Mesothelial cell of epicardium (in vitro differentiated cells): ENCODE data around the gene PACS1. TPM values are rescaled to one million over a fixed set of nuclear protein-coding genes. Genes with fewer than 3 reads are reported as not detected.

Experiments used
- DNase-seq, 2 experiments: peaks; one replicate each; pipeline ENCODE4 v3.0.0; 2021; ENCODE audit warnings: low spot score in 2 of 2; ENCODE audit not compliant: unreplicated experiment in 2 of 2
- H3K27ac Mint-ChIP-seq: 2 replicates; pipeline ENCODE4 v1.8.0; 2021; ENCODE audit warnings: mixed read lengths
- H3K27me3 Mint-ChIP-seq: 2 replicates; pipeline ENCODE4 v1.8.0; 2021; ENCODE audit warnings: low read depth, mixed read lengths
- H3K36me3 Mint-ChIP-seq: 2 replicates; pipeline ENCODE4 v1.8.0; 2021; ENCODE audit warnings: mixed read lengths
- H3K4me1 Mint-ChIP-seq: 2 replicates; pipeline ENCODE4 v1.8.0; 2021; ENCODE audit warnings: mixed read lengths
- H3K4me3 Mint-ChIP-seq: 2 replicates; pipeline ENCODE4 v1.8.0; 2021; ENCODE audit warnings: mild to moderate bottlenecking, moderate library complexity, mixed read lengths
- H3K9me3 Mint-ChIP-seq: 2 replicates; pipeline ENCODE4 v1.8.0; 2021; ENCODE audit warnings: mixed read lengths
- total RNA-seq: library from RNA; stranded (reverse); gene quantifications from 3 replicates; pipeline ENCODE4 v1.2.1, GENCODE V29; 2021
- TF ChIP-seq, protein P1 (sequence below): fragments of 200-600 bp; sonication (generic); IDR thresholded peaks from one replicate; pipeline ENCODE4 v1.5.0; 2021; ENCODE audit warnings: antibody characterized with exemption; ENCODE audit not compliant: unreplicated experiment

The PACS1 gene
- total RNA-seq, 1 donor from 2014 or later: 87.0 TPM

DNA sequence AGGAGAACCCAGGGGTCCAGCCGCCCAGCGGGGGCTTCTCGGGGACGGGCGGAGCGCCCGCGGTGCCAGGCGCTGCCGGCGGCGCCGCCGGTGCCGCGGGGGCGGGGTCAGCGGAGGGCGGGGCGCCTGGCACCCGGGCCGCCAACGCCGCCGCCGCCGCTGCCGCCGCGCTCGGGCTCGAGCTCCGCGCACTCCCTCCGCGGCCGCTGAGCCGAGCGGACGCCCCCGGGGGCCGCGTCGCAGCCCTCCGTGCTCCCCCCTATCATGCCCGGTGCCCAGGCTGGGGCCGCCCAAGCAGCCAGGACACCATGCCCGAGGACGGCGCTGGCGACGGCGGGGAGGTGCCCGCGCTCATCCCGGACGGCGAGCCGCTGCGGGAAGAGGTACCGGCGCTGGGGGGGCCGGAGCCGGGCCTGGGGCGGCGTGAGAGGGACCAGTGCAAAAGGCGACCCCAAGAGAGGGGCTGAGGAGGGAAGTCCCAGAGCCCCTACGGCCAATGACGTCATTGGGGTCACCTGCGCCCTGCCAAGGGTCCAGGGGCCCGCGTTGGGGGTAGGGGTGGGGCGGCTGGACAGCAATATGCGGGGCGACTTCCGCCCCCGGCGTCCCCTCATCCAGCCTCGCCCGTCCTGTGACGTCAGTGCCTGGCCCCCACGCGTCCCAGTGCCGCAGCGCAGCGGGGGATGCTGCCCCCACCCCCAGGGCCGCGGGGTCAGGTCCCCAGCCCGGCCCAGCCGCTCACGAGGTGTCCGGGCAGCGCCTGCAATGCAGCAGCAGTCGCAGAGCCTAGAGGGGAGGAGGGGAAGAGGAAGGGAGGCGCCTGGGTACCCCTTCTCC lies 221.9 kb downstream of the PACS1 start, which contains the start of gene TMEM151A:
Gene TMEM151A, plus strand, starts transcription at position 189 of the 837 bp plus-strand sequence. Its CDS starts 120 bp downstream, at position 309.
- no peak for DNase-seq
- Mint-ChIP-seq H3K4me1 (peaks cover 32% of the 10 kb centered on the region), H3K27me3 (peaks cover 50% of the 10 kb centered on the region), H3K36me3 (no peaks in the 10 kb centered on the region), H3K4me3 (peak within 1 kb of the TSS; percentile 83), H3K9me3 (no peaks in the 10 kb centered on the region), H3K27ac (no peak within 1 kb of the TSS)
- TF ChIP-seq, protein P1, sequence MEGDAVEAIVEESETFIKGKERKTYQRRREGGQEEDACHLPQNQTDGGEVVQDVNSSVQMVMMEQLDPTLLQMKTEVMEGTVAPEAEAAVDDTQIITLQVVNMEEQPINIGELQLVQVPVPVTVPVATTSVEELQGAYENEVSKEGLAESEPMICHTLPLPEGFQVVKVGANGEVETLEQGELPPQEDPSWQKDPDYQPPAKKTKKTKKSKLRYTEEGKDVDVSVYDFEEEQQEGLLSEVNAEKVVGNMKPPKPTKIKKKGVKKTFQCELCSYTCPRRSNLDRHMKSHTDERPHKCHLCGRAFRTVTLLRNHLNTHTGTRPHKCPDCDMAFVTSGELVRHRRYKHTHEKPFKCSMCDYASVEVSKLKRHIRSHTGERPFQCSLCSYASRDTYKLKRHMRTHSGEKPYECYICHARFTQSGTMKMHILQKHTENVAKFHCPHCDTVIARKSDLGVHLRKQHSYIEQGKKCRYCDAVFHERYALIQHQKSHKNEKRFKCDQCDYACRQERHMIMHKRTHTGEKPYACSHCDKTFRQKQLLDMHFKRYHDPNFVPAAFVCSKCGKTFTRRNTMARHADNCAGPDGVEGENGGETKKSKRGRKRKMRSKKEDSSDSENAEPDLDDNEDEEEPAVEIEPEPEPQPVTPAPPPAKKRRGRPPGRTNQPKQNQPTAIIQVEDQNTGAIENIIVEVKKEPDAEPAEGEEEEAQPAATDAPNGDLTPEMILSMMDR: no peak

DNA sequence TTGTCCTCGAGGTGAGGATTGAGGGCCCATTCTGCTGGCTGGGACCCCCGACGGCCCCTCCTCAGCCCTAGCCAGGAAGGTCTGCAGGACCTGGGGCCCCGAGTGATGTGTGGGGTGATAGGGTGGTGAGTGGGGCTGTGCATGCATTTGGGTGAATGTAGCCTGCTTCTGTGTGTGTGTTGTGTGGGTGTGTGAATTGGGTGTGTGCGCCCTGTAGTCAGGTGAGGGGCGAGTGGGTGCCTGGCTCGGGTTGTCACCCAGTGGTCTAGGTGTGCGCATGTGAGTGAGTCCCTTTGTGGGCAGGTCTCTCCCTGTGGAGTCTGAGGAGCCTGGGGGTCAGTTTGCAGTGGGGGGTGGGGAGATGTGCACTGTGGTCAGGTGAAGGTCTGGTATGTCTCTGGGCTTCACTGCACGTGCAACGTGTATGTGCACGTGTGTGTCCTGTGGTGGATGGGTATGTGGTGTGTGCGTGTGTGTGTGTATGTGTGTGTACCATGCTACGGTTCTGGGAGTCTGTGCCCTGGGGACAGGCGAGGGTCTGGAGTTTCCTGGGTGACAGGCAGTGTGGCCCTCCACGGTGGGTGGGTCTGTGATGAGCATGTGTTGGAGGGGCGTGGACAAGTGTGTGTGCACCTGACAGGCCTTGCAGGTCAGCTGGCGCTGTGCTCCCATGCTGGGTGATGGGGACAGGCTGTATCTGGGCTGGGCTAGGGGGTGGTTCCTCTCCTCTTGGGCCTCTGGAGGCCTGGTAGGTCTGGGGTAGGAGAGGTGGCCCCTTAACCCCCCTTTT lies 222.7 kb downstream of the PACS1 start:
- Mint-ChIP-seq H3K4me3 (peak overlapping the region; percentile 47), H3K36me3 (no peaks in the 10 kb centered on the region), H3K4me1 (peaks cover 29% of the 10 kb centered on the region), H3K27ac (no peak overlapping the region), H3K27me3 (peaks cover 56% of the 10 kb centered on the region), H3K9me3 (no peaks in the 10 kb centered on the region)
- no peak for DNase-seq
- TF ChIP-seq, protein P1: no peak

DNA sequence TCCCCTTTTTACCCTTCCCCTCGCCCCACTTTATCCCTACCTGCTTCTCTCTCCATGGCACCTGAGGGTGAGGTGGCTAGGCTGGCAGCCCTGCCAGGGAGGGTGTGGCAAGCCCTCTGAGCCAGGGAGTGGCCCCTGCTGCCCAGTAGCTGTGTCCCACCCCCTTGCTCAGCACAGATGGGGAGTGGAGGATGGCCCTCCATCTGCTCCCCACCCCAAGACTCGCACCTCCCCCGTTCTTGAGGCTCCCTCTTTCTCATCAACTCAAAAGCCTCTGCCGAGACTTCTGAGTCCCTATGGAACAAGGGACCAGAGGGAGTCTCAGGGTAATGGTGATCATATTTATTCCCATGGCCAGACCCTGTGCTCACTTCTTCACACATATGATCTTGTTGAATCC lies 223.3 kb downstream of the PACS1 start:
- TF ChIP-seq, protein P1: no peak
- no peak for DNase-seq
- H3K36me3 Mint-ChIP-seq: no peaks in the 10 kb centered on the region
- H3K9me3 Mint-ChIP-seq: no peaks in the 10 kb centered on the region
- H3K27me3 Mint-ChIP-seq: peaks cover 59% of the 10 kb centered on the region
- peaks cover 25% of the 10 kb centered on the region for H3K4me1 Mint-ChIP-seq
- peak overlapping the region; percentile 2 for H3K4me3 Mint-ChIP-seq
- H3K27ac Mint-ChIP-seq: no peak overlapping the region

DNA sequence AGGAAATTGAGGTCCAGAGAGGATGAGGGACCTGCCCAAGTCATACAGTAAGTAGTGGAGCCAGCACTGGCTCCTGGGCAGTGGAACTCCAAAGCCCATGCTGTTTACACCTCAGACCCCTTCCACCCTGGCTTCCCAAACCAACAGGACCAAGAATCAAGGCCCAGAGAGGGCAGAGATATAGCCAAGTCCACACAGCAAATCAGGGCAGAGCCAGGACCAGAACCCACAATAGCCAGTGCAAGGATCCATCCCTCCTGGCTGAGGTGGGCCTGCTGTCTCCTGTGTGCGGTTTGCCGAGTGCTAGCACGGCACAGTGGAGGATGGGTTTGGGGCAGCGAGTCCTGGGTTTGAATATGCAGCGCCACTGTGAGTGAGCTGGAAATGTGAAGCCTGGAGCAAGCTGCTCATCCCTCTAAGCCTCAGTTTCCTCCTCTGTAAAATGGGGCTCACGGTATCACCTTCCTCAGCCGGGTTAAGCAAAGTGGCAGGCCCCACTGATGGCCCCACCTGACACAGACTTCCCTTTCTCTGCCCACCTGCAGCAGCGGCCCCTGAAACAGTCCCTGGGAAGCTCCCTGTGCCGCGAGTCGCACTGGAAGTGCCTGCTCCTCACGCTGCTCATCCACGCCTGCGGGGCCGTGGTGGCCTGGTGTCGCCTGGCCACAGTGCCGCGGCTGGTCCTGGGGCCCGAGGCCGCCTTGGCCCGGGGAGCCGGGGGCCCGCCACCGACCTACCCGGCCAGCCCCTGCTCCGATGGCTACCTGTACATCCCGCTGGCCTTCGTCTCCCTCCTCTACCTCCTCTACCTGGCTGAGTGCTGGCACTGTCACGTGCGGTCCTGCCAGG lies 223.9 kb downstream of the PACS1 start:
- Mint-ChIP-seq H3K4me3 (no peak overlapping the region), H3K27ac (no peak overlapping the region), H3K36me3 (no peaks in the 10 kb centered on the region), H3K4me1 (peaks cover 23% of the 10 kb centered on the region), H3K27me3 (peaks cover 60% of the 10 kb centered on the region), H3K9me3 (no peaks in the 10 kb centered on the region)
- no peak for DNase-seq
- TF ChIP-seq, protein P1: no peak

Other genes starting within 250 kb of the PACS1 start
- gene SNX32, start 236.3 kb upstream of the PACS1 start, total RNA-seq: 6.8 to 10.7 TPM (median 7.5 TPM) in 3 replicates
- 730 to 758 TPM (median 736 TPM) in 3 replicates for gene CFL1, start 212.1 kb upstream of the PACS1 start, total RNA-seq
- gene MUS81, start 209.8 kb upstream of the PACS1 start, total RNA-seq: 73.3 to 74.9 TPM (median 73.7 TPM) in 3 replicates
- 203 to 216 TPM (median 211 TPM) in 3 replicates for gene EFEMP2, start 197.5 kb upstream of the PACS1 start, total RNA-seq
- gene CTSW, start 190.4 kb upstream of the PACS1 start, total RNA-seq: not detected in 3 replicates
- gene FIBP, start 181.8 kb upstream of the PACS1 start, total RNA-seq: 62.4 to 63.9 TPM (median 62.9 TPM) in 3 replicates
- 12.3 to 13.8 TPM (median 12.8 TPM) in 3 replicates for gene CCDC85B, start 179.6 kb upstream of the PACS1 start, total RNA-seq
- 2.7 to 4.3 TPM (median 3.1 TPM) in 3 replicates for gene FOSL1, start 169.9 kb upstream of the PACS1 start, total RNA-seq
- 33.4 to 34.9 TPM (median 33.9 TPM) in 3 replicates for gene C11orf68, start 151.2 kb upstream of the PACS1 start, total RNA-seq
- gene DRAP1, start 150.8 kb upstream of the PACS1 start, total RNA-seq: 68.5 to 74.4 TPM (median 70.9 TPM) in 3 replicates
- gene TSGA10IP, start 124.8 kb upstream of the PACS1 start, total RNA-seq: not detected in 3 replicates
- 47.1 to 55.1 TPM (median 54.4 TPM) in 3 replicates for gene SART1, start 108.5 kb upstream of the PACS1 start, total RNA-seq
- 34.0 to 37.0 TPM (median 34.2 TPM) in 3 replicates for gene EIF1AD, start 68.1 kb upstream of the PACS1 start, total RNA-seq
- gene BANF1, start 67.8 kb upstream of the PACS1 start, total RNA-seq: 170 to 195 TPM (median 176 TPM) in 3 replicates
- 1.1 to 1.2 TPM (median 1.2 TPM) in 3 replicates for gene CST6, start 58.3 kb upstream of the PACS1 start, total RNA-seq
- not detected in 3 replicates for gene CATSPER1, start 43.8 kb upstream of the PACS1 start, total RNA-seq
- 4.7 to 5.7 TPM (median 4.9 TPM) in 3 replicates for gene GAL3ST3, start 21.1 kb upstream of the PACS1 start, total RNA-seq
- gene SF3B2, start 17.9 kb upstream of the PACS1 start, total RNA-seq: 182 to 201 TPM (median 195 TPM) in 3 replicates
- 42.0 to 43.0 TPM (median 42.9 TPM) in 3 replicates for gene KLC2, start 187.4 kb downstream of the PACS1 start, total RNA-seq
- 88.6 to 91.8 TPM (median 90.1 TPM) in 3 replicates for gene RAB1B, start 198.4 kb downstream of the PACS1 start, total RNA-seq
- 10.1 to 11.5 TPM (median 10.2 TPM) in 3 replicates for gene CNIH2, start 207.9 kb downstream of the PACS1 start, total RNA-seq
- gene YIF1A, start 218.9 kb downstream of the PACS1 start, total RNA-seq: 66.8 to 74.0 TPM (median 71.2 TPM) in 3 replicates
- gene TMEM151A, start 221.6 kb downstream of the PACS1 start, total RNA-seq: 1.3 to 1.8 TPM (median 1.6 TPM) in 3 replicates
- gene CD248, start 246.8 kb downstream of the PACS1 start, total RNA-seq: 95.2 to 102 TPM (median 97.9 TPM) in 3 replicates